Measurements from ENCODE around the gene SPEN.

The SPEN gene

GRCh38 chr1:15833069-15833679 is 14.3 kb upstream of the SPEN start:
- Histone ChIP-seq H3K9ac (ENCODE audit: low read length) (peak overlapping the region; percentile 98), H2AFZ (ENCODE audit: low read length) (no peak overlapping the region), H3K27ac (ENCODE audit: low read depth, low read length, poor library complexity, severe bottlenecking) (peak overlapping the region; percentile 98)

DNA sequence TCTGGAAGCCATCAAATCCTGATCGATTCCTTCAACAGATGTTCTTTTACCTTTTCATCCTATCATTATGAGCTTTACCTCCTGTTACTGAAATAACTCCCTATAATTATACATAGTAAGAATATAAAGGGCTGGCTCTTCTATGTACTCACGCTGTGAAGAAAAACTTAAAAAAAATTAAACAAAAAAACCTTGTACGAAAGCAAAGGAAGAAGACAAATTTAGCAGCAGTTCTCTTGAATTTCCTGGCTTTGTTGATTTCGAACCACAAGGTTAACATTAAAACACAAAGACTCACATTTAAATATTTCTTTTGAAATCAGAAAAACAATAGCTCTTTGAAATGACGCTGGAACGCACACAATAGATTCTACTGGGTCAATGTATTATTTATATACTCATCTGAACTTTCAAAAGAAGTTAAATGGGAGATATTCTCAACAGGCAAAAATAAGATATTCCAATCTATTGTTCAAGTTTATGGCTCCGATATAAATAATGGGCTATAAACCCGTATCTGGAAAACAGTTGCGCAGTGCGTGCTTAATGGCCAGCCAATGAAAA is 13.6 kb upstream of the SPEN start:
- peak overlapping the region; percentile 77 for H3K4me3 ChIP-seq (ENCODE audit: low read depth, low read length, poor library complexity, severe bottlenecking)
- peak overlapping the region; percentile 98 for H3K27ac ChIP-seq (ENCODE audit: low read depth, low read length, poor library complexity, severe bottlenecking)

More at GRCh38 chr1:15833069-15833679, 14.3 kb upstream of the SPEN start:
- Histone ChIP-seq H3K36me3 (ENCODE audit: insufficient read depth, low read length) (no peaks in the 10 kb centered on the region), H3K79me2 (ENCODE audit: insufficient read depth, low read length) (no peaks in the 10 kb centered on the region; the same call in 1 of the 2 replicates), H3K4me3 (ENCODE audit: low read depth, low read length, poor library complexity, severe bottlenecking) (peak overlapping the region; percentile 77), H3K4me2 (ENCODE audit: low read length) (peak overlapping the region; percentile 93), H3K9me2 (ENCODE audit: low read depth, low read length) (no peaks in the 10 kb centered on the region), H3K4me1 (ENCODE audit: insufficient read depth, low read length, severe bottlenecking) (peaks cover 77% of the 10 kb centered on the region), H4K20me1 (ENCODE audit: insufficient read depth, low read length) (no peaks in the 10 kb centered on the region), H3K27me3 (ENCODE audit: insufficient read depth, low read length) (no peaks in the 10 kb centered on the region), H3K9me3 (ENCODE audit: low read length) (no peaks in the 10 kb centered on the region), H3F3A (ENCODE audit: insufficient read depth, low read length) (peaks cover 7% of the 10 kb centered on the region; the same call in 1 of the 2 replicates)
- no peak for TF ChIP-seq EZH2 (IDR thresholded peaks at IDR 0.05; ENCODE audit: borderline replicate concordance, low read length)
- TF ChIP-seq, protein P1, sequence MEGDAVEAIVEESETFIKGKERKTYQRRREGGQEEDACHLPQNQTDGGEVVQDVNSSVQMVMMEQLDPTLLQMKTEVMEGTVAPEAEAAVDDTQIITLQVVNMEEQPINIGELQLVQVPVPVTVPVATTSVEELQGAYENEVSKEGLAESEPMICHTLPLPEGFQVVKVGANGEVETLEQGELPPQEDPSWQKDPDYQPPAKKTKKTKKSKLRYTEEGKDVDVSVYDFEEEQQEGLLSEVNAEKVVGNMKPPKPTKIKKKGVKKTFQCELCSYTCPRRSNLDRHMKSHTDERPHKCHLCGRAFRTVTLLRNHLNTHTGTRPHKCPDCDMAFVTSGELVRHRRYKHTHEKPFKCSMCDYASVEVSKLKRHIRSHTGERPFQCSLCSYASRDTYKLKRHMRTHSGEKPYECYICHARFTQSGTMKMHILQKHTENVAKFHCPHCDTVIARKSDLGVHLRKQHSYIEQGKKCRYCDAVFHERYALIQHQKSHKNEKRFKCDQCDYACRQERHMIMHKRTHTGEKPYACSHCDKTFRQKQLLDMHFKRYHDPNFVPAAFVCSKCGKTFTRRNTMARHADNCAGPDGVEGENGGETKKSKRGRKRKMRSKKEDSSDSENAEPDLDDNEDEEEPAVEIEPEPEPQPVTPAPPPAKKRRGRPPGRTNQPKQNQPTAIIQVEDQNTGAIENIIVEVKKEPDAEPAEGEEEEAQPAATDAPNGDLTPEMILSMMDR (IDR thresholded peaks at IDR 0.05; ENCODE audit: low read length): no peak

GRCh38 chr1:15834406-15835204 is 12.9 kb upstream of the SPEN start:
- Histone ChIP-seq H3K9ac (ENCODE audit: low read length) (peak overlapping the region; percentile 98), H3F3A (ENCODE audit: insufficient read depth, low read length) (peaks cover 14% of the 10 kb centered on the region), H3K27ac (ENCODE audit: low read depth, low read length, poor library complexity, severe bottlenecking) (peak overlapping the region; percentile 98), H3K4me3 (ENCODE audit: low read depth, low read length, poor library complexity, severe bottlenecking) (peak overlapping the region; percentile 77), H3K4me1 (ENCODE audit: insufficient read depth, low read length, severe bottlenecking) (peaks cover 74% of the 10 kb centered on the region), H3K79me2 (ENCODE audit: insufficient read depth, low read length) (no peaks in the 10 kb centered on the region; the same call in 1 of the 2 replicates), H3K4me2 (ENCODE audit: low read length) (peak overlapping the region; percentile 93), H3K27me3 (ENCODE audit: insufficient read depth, low read length) (no peaks in the 10 kb centered on the region), H3K9me3 (ENCODE audit: low read length) (no peaks in the 10 kb centered on the region), H3K9me2 (ENCODE audit: low read depth, low read length) (no peaks in the 10 kb centered on the region), H4K20me1 (ENCODE audit: insufficient read depth, low read length) (no peaks in the 10 kb centered on the region), H2AFZ (ENCODE audit: low read length) (no peak overlapping the region), H3K36me3 (ENCODE audit: insufficient read depth, low read length) (no peaks in the 10 kb centered on the region)
- TF ChIP-seq EZH2 (IDR thresholded peaks at IDR 0.05; ENCODE audit: borderline replicate concordance, low read length): no peak
- TF ChIP-seq, protein P1 (IDR thresholded peaks at IDR 0.05; ENCODE audit: low read length): no peak

More for the DNA sequence above, 13.6 kb upstream of the SPEN start:
- Histone ChIP-seq H3K9me2 (ENCODE audit: low read depth, low read length) (no peaks in the 10 kb centered on the region), H2AFZ (ENCODE audit: low read length) (no peak overlapping the region), H3K4me1 (ENCODE audit: insufficient read depth, low read length, severe bottlenecking) (peaks cover 79% of the 10 kb centered on the region), H3F3A (ENCODE audit: insufficient read depth, low read length) (peaks cover 14% of the 10 kb centered on the region), H3K9ac (ENCODE audit: low read length) (peak overlapping the region; percentile 98), H3K4me2 (ENCODE audit: low read length) (peak overlapping the region; percentile 93), H4K20me1 (ENCODE audit: insufficient read depth, low read length) (no peaks in the 10 kb centered on the region), H3K79me2 (ENCODE audit: insufficient read depth, low read length) (no peaks in the 10 kb centered on the region; the same call in 1 of the 2 replicates), H3K9me3 (ENCODE audit: low read length) (no peaks in the 10 kb centered on the region), H3K27me3 (ENCODE audit: insufficient read depth, low read length) (no peaks in the 10 kb centered on the region), H3K36me3 (ENCODE audit: insufficient read depth, low read length) (no peaks in the 10 kb centered on the region)
- TF ChIP-seq, protein P1 (IDR thresholded peaks at IDR 0.05; ENCODE audit: low read length): no peak
- no peak for TF ChIP-seq EZH2 (IDR thresholded peaks at IDR 0.05; ENCODE audit: borderline replicate concordance, low read length)
